Neural progenitor cell (in vitro differentiated cells): ENCODE measurements around the gene CLCNKA. TPM values are rescaled to one million over a fixed set of nuclear protein-coding genes. Genes with fewer than 3 reads are reported as not detected.

Experiments used
- DNase-seq: peaks from one replicate; pipeline ENCODE4 v3.0.0-alpha.2; 2016; ENCODE audit warnings: low spot score
- H2AFZ ChIP-seq: fragments of 200-600 bp; sonication (generic); replicated peaks from 2 replicates; pipeline ENCODE4 v1.6.1; 2016; ENCODE audit warnings: antibody characterized with exemption
- H3F3A ChIP-seq: fragments of 200-600 bp; sonication (generic); 2 replicates; pipeline ENCODE4 v1.6.1; 2016; ENCODE audit warnings: antibody characterized with exemption, low read depth
- H3K27ac ChIP-seq: fragments of 200-600 bp; sonication (generic); 2 replicates; pipeline ENCODE4 v1.5.1; 2016; ENCODE audit warnings: mild to moderate bottlenecking
- H3K27me3 ChIP-seq: fragments of 200-600 bp; sonication (generic); 2 replicates; pipeline ENCODE4 v1.6.1; 2016; ENCODE audit warnings: mild to moderate bottlenecking, moderate library complexity
- H3K36me3 ChIP-seq: fragments of 200-600 bp; sonication (generic); 2 replicates; pipeline ENCODE4 v1.5.1; 2016
- H3K4me1 ChIP-seq: fragments of 200-600 bp; sonication (generic); 2 replicates; pipeline ENCODE4 v1.6.1; 2016; ENCODE audit warnings: mixed run types
- H3K4me2 ChIP-seq: fragments of 200-600 bp; sonication (generic); 2 replicates; pipeline ENCODE4 v1.6.1; 2016
- H3K4me3 ChIP-seq: fragments of 200-600 bp; sonication (generic); 2 replicates; pipeline ENCODE4 v1.5.1; 2016
- H3K79me2 ChIP-seq: fragments of 200-600 bp; sonication (generic); 2 replicates; pipeline ENCODE4 v1.6.1; 2016; ENCODE audit warnings: low read depth
- H3K9ac ChIP-seq: fragments of 200-600 bp; sonication (generic); 2 replicates; pipeline ENCODE4 v1.6.1; 2016
- H3K9me3 ChIP-seq: fragments of 200-600 bp; sonication (generic); 2 replicates; pipeline ENCODE4 v1.5.1; 2016; ENCODE audit warnings: low read depth
- H4K20me1 ChIP-seq: fragments of 200-600 bp; sonication (generic); 2 replicates; pipeline ENCODE4 v1.6.1; 2016; ENCODE audit warnings: low read depth
- H3K27ac Mint-ChIP-seq: 3 replicates; pipeline ENCODE4 v1.8.0; 2021; ENCODE audit warnings: mixed read lengths
- H3K27me3 Mint-ChIP-seq: 2 replicates; pipeline ENCODE4 v1.8.0; 2022; ENCODE audit warnings: low read depth, mild to moderate bottlenecking, inconsistent platforms, moderate library complexity, mixed read lengths; ENCODE audit not compliant: insufficient read depth
- H3K36me3 Mint-ChIP-seq: 3 replicates; pipeline ENCODE4 v1.8.0; 2021; ENCODE audit warnings: mixed read lengths
- H3K4me1 Mint-ChIP-seq: 3 replicates; pipeline ENCODE4 v1.8.0; 2021; ENCODE audit warnings: mixed read lengths
- H3K4me3 Mint-ChIP-seq: 3 replicates; pipeline ENCODE4 v1.8.0; 2021; ENCODE audit warnings: mild to moderate bottlenecking, moderate library complexity, mixed read lengths
- H3K9me3 Mint-ChIP-seq: 3 replicates; pipeline ENCODE4 v1.8.0; 2020; ENCODE audit warnings: mixed read lengths
- EZH2 ChIP-seq: fragments of 200-600 bp; sonication (generic); IDR thresholded peaks from 2 replicates; pipeline ENCODE4 v1.6.1; 2017; ENCODE audit warnings: antibody characterized with exemption, mild to moderate bottlenecking, moderate library complexity
- EZH2phosphoT487 ChIP-seq: fragments of 200-600 bp; sonication (generic); IDR thresholded peaks from 2 replicates; pipeline ENCODE4 v1.6.1; 2017; ENCODE audit warnings: antibody characterized with exemption
- total RNA-seq: library from RNA; depleted of rRNA; stranded (reverse); fragments of >200 nt; gene quantifications from 2 replicates; pipeline ENCODE4 v1.2.3, GENCODE V29; 2015; ENCODE audit warnings: low replicate concordance
- TF ChIP-seq, protein P1 (sequence below): fragments of 200-600 bp; sonication (generic); IDR thresholded peaks from 2 replicates; pipeline ENCODE4 v1.5.1; 2017; ENCODE audit warnings: antibody characterized with exemption, mild to moderate bottlenecking

CLCNKA gene
- total RNA-seq, 1 donor from 2014 or later: not detected

DNA sequence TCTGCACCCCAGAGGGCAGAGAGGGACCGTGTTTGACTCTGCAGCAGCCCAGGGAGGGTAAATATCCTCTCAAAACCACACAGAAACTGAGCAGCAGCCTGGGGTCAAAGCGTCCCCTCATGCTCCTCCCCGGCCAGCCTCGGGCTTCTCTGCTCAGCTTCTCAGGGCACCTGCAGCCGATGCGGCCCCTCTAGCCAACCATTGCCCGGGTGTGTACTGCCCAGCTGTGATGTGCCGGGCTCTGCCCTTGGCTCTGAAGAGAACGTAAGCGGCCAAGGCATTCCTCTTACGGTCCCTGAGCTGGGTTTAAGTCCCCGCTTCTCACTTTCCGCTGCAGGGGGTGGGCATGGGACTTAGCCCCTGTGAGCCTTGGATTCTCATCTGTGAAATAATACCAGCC, 46.1 kb downstream of the CLCNKA start:
- peak overlapping the region; percentile 97 for H3K27ac Mint-ChIP-seq
- no peak overlapping the region for H3K9ac ChIP-seq

DNA sequence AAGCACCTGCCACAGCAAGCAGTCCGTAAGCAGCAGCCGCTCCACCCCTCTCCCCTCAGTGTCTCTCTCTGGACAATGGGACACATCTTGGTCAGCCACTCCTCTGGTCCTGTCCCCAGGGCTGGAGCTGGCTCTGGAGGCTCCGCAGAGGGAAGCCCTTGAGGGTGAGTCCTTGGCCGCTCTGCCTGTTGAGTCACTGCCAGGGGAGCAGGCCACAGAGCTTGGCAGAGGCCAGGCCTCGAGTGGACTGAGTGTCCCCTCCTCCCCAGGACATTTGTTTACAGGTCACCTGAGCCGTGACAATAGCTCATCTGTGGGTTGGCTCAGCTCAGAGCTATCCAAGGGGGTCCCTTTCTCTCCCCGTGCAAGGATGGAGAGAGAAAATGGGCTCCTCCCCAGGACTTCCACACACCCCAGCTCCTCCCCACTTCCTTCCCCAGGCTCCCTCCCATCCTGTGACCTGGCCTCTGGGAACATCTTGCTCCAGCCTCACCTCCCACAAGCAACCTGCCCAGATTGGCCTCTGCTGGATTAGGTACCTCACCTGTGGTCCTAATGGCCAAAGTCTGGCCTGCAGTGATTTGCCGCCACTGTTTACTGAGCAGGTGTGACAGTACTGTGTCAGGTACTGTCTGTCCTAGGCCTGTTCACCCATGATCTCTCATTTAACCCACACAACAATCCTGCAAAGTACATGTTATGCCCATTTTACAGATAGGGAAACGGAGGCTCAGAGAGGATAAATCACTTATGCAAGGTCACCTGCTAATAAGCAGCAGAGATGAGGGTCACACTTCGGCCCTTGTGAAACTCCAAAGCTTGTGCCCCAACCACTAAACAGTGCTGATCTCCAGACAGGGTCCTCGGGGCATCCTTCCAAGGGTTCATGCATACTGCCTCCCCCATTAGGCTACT, 46.8 kb downstream of the CLCNKA start:
- peaks cover 49% of the 10 kb centered on the region for H3K4me1 Mint-ChIP-seq
- Histone ChIP-seq H3K9me3 (no peaks in the 10 kb centered on the region), H2AFZ (no peak overlapping the region), H3F3A (peaks cover 15% of the 10 kb centered on the region), H3K27me3 (peaks cover 21% of the 10 kb centered on the region), H3K4me2 (peak overlapping the region; percentile 1), H3K79me2 (no peaks in the 10 kb centered on the region), H3K9ac (no peak overlapping the region), H3K36me3 (no peaks in the 10 kb centered on the region), H3K4me1 (peaks cover 39% of the 10 kb centered on the region), H3K4me3 (no peak overlapping the region), H3K27ac (no peak overlapping the region), H4K20me1 (no peaks in the 10 kb centered on the region)
- H3K9me3 Mint-ChIP-seq: no peaks in the 10 kb centered on the region
- no peak for TF ChIP-seq EZH2phosphoT487
- TF ChIP-seq, protein P1, sequence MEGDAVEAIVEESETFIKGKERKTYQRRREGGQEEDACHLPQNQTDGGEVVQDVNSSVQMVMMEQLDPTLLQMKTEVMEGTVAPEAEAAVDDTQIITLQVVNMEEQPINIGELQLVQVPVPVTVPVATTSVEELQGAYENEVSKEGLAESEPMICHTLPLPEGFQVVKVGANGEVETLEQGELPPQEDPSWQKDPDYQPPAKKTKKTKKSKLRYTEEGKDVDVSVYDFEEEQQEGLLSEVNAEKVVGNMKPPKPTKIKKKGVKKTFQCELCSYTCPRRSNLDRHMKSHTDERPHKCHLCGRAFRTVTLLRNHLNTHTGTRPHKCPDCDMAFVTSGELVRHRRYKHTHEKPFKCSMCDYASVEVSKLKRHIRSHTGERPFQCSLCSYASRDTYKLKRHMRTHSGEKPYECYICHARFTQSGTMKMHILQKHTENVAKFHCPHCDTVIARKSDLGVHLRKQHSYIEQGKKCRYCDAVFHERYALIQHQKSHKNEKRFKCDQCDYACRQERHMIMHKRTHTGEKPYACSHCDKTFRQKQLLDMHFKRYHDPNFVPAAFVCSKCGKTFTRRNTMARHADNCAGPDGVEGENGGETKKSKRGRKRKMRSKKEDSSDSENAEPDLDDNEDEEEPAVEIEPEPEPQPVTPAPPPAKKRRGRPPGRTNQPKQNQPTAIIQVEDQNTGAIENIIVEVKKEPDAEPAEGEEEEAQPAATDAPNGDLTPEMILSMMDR: no peak
- TF ChIP-seq EZH2: no peak
- H3K36me3 Mint-ChIP-seq: no peaks in the 10 kb centered on the region
- peaks cover 17% of the 10 kb centered on the region for H3K27me3 Mint-ChIP-seq
- peak overlapping the region; percentile 73 for H3K4me3 Mint-ChIP-seq
- no peak for DNase-seq
- peak overlapping the region; percentile 83 for H3K27ac Mint-ChIP-seq

More for the DNA sequence above, 46.1 kb downstream of the CLCNKA start:
- Histone ChIP-seq H3K9me3 (no peaks in the 10 kb centered on the region), H3F3A (peaks cover 14% of the 10 kb centered on the region), H3K36me3 (no peaks in the 10 kb centered on the region), H3K4me1 (peaks cover 37% of the 10 kb centered on the region), H3K79me2 (no peaks in the 10 kb centered on the region), H3K4me3 (no peak overlapping the region), H4K20me1 (no peaks in the 10 kb centered on the region), H3K27me3 (peaks cover 15% of the 10 kb centered on the region), H2AFZ (no peak overlapping the region), H3K4me2 (peak overlapping the region; percentile 45), H3K27ac (no peak overlapping the region)
- DNase-seq: no peak
- no peaks in the 10 kb centered on the region for H3K36me3 Mint-ChIP-seq
- no peaks in the 10 kb centered on the region for H3K9me3 Mint-ChIP-seq
- H3K4me1 Mint-ChIP-seq: peaks cover 53% of the 10 kb centered on the region
- TF ChIP-seq, protein P1: no peak
- peaks cover 17% of the 10 kb centered on the region for H3K27me3 Mint-ChIP-seq
- H3K4me3 Mint-ChIP-seq: peak overlapping the region; percentile 74

DNA sequence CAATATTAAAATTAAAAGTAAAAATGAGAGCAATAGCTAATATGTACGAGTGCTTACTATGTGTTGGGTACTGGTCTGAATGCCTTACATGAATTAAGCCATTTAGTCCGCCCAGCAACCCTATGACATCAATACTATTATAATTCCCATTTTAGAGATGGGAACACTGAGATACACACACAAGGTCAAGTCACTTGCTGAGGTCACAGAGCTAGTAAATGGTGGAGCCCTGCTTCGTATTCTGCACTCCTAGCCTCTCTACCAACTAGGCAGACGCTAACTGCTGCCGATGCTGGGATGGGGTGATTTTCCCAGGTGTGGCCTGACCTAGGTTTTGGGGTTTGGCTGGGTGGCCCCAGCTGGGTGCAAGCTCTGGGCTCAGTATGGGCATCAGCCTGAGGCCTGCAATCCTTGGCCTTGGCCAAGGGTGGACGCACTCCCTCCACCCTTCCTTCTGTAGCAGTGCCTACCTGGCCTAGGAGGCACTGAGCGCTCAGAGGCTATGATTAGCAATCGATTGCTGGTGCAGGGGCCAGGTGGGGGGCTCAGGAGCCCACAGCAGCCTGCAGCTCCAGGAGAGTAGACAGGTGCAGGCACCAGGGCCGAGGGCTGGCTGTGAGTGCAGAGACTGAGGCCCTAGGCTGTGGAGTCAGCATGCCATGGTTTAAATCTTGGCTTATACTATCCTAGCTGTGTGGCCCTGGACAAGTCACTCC, 49.0 kb downstream of the CLCNKA start:
- Histone ChIP-seq H4K20me1 (no peaks in the 10 kb centered on the region), H3K9ac (no peak overlapping the region), H3K4me2 (no peak overlapping the region), H3K4me1 (peaks cover 29% of the 10 kb centered on the region), H3K9me3 (no peaks in the 10 kb centered on the region), H3K27ac (no peak overlapping the region), H3K27me3 (peaks cover 43% of the 10 kb centered on the region), H2AFZ (no peak overlapping the region), H3K36me3 (no peaks in the 10 kb centered on the region), H3K4me3 (no peak overlapping the region), H3F3A (peaks cover 15% of the 10 kb centered on the region), H3K79me2 (no peaks in the 10 kb centered on the region)
- Mint-ChIP-seq H3K9me3 (no peaks in the 10 kb centered on the region), H3K4me3 (no peak overlapping the region), H3K36me3 (no peaks in the 10 kb centered on the region), H3K27me3 (peaks cover 31% of the 10 kb centered on the region), H3K4me1 (peaks cover 37% of the 10 kb centered on the region), H3K27ac (no peak overlapping the region)
- no peak for TF ChIP-seq EZH2
- TF ChIP-seq, protein P1: no peak
- TF ChIP-seq EZH2phosphoT487: no peak
- DNase-seq: no peak
